Measurements from ENCODE around the gene ITGA6. TPM values are rescaled to one million over a fixed set of nuclear protein-coding genes. Genes with fewer than 3 reads are reported as not detected.

ITGA6 gene
- total RNA-seq, 1 experiment from 2014 or later: 75.9 TPM

- TF ChIP-seq POLR2AphosphoS5 (IDR thresholded peaks at IDR 0.05; ENCODE audit: low read depth, low read length) (no peak), SIN3A (IDR thresholded peaks at IDR 0.05; ENCODE audit: borderline replicate concordance, insufficient read depth, low read depth, low read length) (no peak), TCF7L2 (IDR thresholded peaks at IDR 0.05; ENCODE audit: low read depth, low read length) (no peak)
- TF ChIP-seq, protein P1, sequence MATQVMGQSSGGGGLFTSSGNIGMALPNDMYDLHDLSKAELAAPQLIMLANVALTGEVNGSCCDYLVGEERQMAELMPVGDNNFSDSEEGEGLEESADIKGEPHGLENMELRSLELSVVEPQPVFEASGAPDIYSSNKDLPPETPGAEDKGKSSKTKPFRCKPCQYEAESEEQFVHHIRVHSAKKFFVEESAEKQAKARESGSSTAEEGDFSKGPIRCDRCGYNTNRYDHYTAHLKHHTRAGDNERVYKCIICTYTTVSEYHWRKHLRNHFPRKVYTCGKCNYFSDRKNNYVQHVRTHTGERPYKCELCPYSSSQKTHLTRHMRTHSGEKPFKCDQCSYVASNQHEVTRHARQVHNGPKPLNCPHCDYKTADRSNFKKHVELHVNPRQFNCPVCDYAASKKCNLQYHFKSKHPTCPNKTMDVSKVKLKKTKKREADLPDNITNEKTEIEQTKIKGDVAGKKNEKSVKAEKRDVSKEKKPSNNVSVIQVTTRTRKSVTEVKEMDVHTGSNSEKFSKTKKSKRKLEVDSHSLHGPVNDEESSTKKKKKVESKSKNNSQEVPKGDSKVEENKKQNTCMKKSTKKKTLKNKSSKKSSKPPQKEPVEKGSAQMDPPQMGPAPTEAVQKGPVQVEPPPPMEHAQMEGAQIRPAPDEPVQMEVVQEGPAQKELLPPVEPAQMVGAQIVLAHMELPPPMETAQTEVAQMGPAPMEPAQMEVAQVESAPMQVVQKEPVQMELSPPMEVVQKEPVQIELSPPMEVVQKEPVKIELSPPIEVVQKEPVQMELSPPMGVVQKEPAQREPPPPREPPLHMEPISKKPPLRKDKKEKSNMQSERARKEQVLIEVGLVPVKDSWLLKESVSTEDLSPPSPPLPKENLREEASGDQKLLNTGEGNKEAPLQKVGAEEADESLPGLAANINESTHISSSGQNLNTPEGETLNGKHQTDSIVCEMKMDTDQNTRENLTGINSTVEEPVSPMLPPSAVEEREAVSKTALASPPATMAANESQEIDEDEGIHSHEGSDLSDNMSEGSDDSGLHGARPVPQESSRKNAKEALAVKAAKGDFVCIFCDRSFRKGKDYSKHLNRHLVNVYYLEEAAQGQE (IDR thresholded peaks at IDR 0.05; ENCODE audit: insufficient read depth in 1 of 2, low read depth in 2 of 2, low read length in 1 of 2): no peak
- ATAC-seq (no peak), DNase-seq (ENCODE audit: low read depth, low spot score) (no peak)
- intact Hi-C loops (cut with micrococcal nuclease; ENCODE audit: unreplicated experiment): no loop called here
- no TSS peak for BruUV-seq (replicated peaks)
- H3K4me3 ChIP-seq (ENCODE audit: low read depth in 2 of 2, low read length in 2 of 2): no peak overlapping the region
- in situ Hi-C loops (cut with HindIII; ENCODE audit: low pct_unique_long_range_greater_than_20kb, low sequenced_read_pairs): no loop called here
- H3K36me3 ChIP-seq (ENCODE audit: control insufficient read depth, insufficient read depth, low read length): no peaks in the 10 kb centered on the region; the same call in 1 of the 2 replicates
- no peak overlapping the region for H3K27ac ChIP-seq (ENCODE audit: low read length)
- H3K4me1 ChIP-seq (ENCODE audit: control insufficient read depth, insufficient read depth, low read length): peaks cover 20% of the 10 kb centered on the region
- ChIA-PET CTCF (no interaction called here), POLR2A (no interaction called here)
- no peaks in the 10 kb centered on the region for H3K27me3 ChIP-seq (ENCODE audit: control insufficient read depth, insufficient read depth, low read length)
- no peaks in the 10 kb centered on the region for H3K9me3 ChIP-seq (ENCODE audit: control insufficient read depth, insufficient read depth, low read depth, low read length)
Observed at GRCh38 chr2:172552547-172553291, 125.3 kb downstream of the ITGA6 start.

DNA sequence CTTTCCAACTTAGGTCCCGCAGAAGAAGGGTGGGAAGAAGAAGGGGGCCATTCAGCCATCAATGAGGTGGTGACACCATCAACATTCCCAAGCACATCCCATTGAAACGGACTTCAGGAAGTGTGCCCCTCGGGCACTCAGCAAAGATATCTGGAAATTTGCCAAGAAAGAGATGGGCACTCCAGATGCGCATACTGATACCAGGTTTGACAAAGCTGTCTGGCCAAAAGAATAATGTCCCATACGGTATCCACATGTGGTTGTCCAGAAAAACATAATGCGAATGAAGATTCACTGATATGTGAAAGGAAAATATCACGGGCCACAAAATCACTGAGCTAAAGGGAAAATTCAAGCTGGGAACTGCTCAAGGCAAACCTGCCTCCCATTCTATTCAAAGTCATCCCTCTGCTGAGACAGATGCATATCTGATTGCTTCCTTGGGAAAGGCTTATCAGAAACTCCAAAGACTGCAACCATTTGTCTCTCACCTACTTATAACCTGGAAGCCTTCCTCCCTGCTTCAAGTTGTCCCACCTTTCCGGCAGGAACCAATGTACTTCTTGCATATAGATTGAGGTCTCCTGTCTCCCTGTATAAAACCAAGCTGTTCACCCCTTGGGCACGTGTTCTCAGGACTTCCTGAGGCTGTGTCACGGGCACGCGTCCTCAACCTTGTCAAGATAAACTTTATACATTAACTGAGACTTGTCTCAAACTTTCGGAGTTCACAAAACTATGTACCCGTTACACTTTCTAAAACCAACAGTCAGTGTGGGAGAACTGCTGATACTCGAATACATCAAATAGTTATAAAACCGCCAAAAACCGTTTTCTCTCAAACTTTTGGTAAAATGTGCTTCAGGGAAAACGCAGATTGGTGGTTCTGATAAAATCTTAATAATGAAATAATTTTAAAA is 127.2 kb downstream of the ITGA6 start:
- Histone ChIP-seq H3K4me3 (ENCODE audit: low read depth in 2 of 2, low read length in 2 of 2) (peak overlapping the region; percentile 85 to 91), H3K4me1 (ENCODE audit: control insufficient read depth, insufficient read depth, low read length) (peaks cover 23% of the 10 kb centered on the region), H3K27ac (ENCODE audit: low read length) (peak overlapping the region; percentile 87), H3K27me3 (ENCODE audit: control insufficient read depth, insufficient read depth, low read length) (no peaks in the 10 kb centered on the region), H3K9me3 (ENCODE audit: control insufficient read depth, insufficient read depth, low read depth, low read length) (no peaks in the 10 kb centered on the region), H3K36me3 (ENCODE audit: control insufficient read depth, insufficient read depth, low read length) (no peaks in the 10 kb centered on the region; the same call in 1 of the 2 replicates)
- intact Hi-C loops (cut with micrococcal nuclease; ENCODE audit: unreplicated experiment): no loop called here
- ChIA-PET POLR2A (no interaction called here), CTCF (no interaction called here)
- in situ Hi-C loops (cut with HindIII; ENCODE audit: low pct_unique_long_range_greater_than_20kb, low sequenced_read_pairs): no loop called here
- DNase-seq (ENCODE audit: low read depth, low spot score): no peak
- no peak for ATAC-seq
- TF ChIP-seq CTCF (IDR thresholded peaks at IDR 0.05) (no peak), POLR2AphosphoS5 (IDR thresholded peaks at IDR 0.05; ENCODE audit: low read depth, low read length) (no peak), TCF7L2 (IDR thresholded peaks at IDR 0.05; ENCODE audit: low read depth, low read length) (no peak), SIN3A (IDR thresholded peaks at IDR 0.05; ENCODE audit: borderline replicate concordance, insufficient read depth, low read depth, low read length) (no peak)
- TF ChIP-seq, protein P1 (IDR thresholded peaks at IDR 0.05; ENCODE audit: insufficient read depth in 1 of 2, low read depth in 2 of 2, low read length in 1 of 2): no peak
- TSS peak; percentile 68 for BruUV-seq (replicated peaks)
